Heart left ventricle (tissue), 16 donors: ENCODE measurements around the gene ERBB4. TPM values are rescaled to one million over a fixed set of nuclear protein-coding genes. Genes with fewer than 3 reads are reported as not detected.
A peak's percentile ranks its signal among the peaks of the same experiment; 100 is the strongest.

Experiments
- ATAC-seq, 4 donors: fragments of 200-7000 bp; cut with Tn5 transposase; one replicate each; pipeline ENCODE4 v1.9.1; 2020 to 2022; ENCODE audit warnings: moderate library complexity in 4 of 4, mild to moderate bottlenecking in 3 of 4, moderate number of reproducible peaks in 1 of 4
- DNase-seq, 5 donors: peaks; one replicate each; pipeline ENCODE4 v3.0.0-alpha.2; 2020
- H3K27ac ChIP-seq, 12 donors: fragments of 200-600 bp; sonication (generic) in 4 of 12; one replicate each; pipeline versions ENCODE4 v1.5.0 to v1.8.0; 2016 to 2022; ENCODE audit warnings: mild to moderate bottlenecking in 2 of 12
- H3K27me3 ChIP-seq, 9 donors: fragments of 200-600 bp; sonication (generic) in 2 of 9; one replicate each; pipeline versions ENCODE4 v1.5.1 to v1.8.0; 2016 to 2022; ENCODE audit warnings: mild to moderate bottlenecking in 3 of 9
- H3K36me3 ChIP-seq, 9 donors: fragments of 200-600 bp; sonication (generic) in 2 of 9; one replicate each; pipeline versions ENCODE4 v1.5.0 to v1.8.0; 2018 to 2022; ENCODE audit warnings: mild to moderate bottlenecking in 2 of 9
- H3K4me1 ChIP-seq, 12 donors: fragments of 200-600 bp; sonication (generic) in 4 of 12; one replicate each; pipeline versions ENCODE4 v1.5.0 to v1.8.0; 2016 to 2022; ENCODE audit warnings: mild to moderate bottlenecking in 3 of 12
- H3K4me3 ChIP-seq, 12 donors: fragments of 200-600 bp; sonication (generic) in 4 of 12; one replicate each; pipeline versions ENCODE4 v1.5.0 to v1.8.0; 2017 to 2022; ENCODE audit warnings: mild to moderate bottlenecking in 9 of 12, moderate library complexity in 4 of 12
- H3K9me3 ChIP-seq, 12 donors: fragments of 200-600 bp; sonication (generic) in 4 of 12; one replicate each; pipeline versions ENCODE4 v1.5.0 to v1.8.0; 2016 to 2022; ENCODE audit warnings: mild to moderate bottlenecking in 1 of 12
- CTCF ChIP-seq, 12 donors: fragments of 200-600 bp; sonication (generic) in 4 of 12; IDR thresholded peaks; one replicate each; pipeline versions ENCODE4 v1.5.0 to v1.8.0; 2018 to 2022; ENCODE audit warnings: antibody characterized with exemption in 12 of 12, mild to moderate bottlenecking in 5 of 12
- POLR2A ChIP-seq, 2 donors: fragments of 450-650 bp; IDR thresholded peaks; one replicate each; pipeline ENCODE4 v1.6.1; 2017; ENCODE audit warnings: antibody characterized with exemption in 2 of 2, mild to moderate bottlenecking in 2 of 2, moderate library complexity in 2 of 2
- WGBS, 4 donors: extraction: QIAGEN DNeasy Blood & Tissue Kit in 2 of 4; methylation state at CpG; one replicate each; pipeline versions ENCODE4 v1.1.5 to v1.1.7; 2013 to 2018; 5-methylcytosine and 5-hydroxymethylcytosine counted together
- intact Hi-C, 10 donors: fragments of 100-400 bp; cut with DNase I; formaldehyde crosslinking; loops; one replicate each; pipeline versions ENCODE4 v1.11.1 to v1.14.2; 2022
- polyA plus RNA-seq, 2 donors: library from polyadenylated mRNA; stranded (reverse); fragments of 200-250 nt; gene quantifications; one replicate each; pipeline ENCODE4 v1.2.3, GENCODE V29; 2013
- total RNA-seq, 9 donors: library from RNA; depleted of rRNA in 2 of 9; stranded (reverse); fragments of >200 nt in 2 of 9; fragmentation: NEBNext Ultra II Directional in 3 of 9; extraction: Animal tissue kit (Norgen Biotek cat#: 25700) in 3 of 9; gene quantifications; one replicate each; pipeline versions ENCODE4 v1.1.0 to v1.2.4, GENCODE V29; 2016 to 2023
- donor health status: ischemic (EF 13 %, LVEDD 7.1; RV severe dilation, severe dysfunction).
- donor health status: healthy with polysubstance abuse.
- donor health status: DM: no; HTN: yes; CAD: no.
- donor health status: DM: no; HTN: no; CAD: no.
- donor health status: ischemic (EF 25% LVEDD 6.9; RV normal size, moderate dysfunction).
- donor health status: ischemic (EF 25% LVEDD 5.7; RV mildly dilated, moderate dysfunction).
- donor health status: healthy.
- donor health status: DM: yes; HTN: yes; CAD: no.
- donor health status: ischemic (EF 35%, LVEDD 5.7; RV mildly dilated, moderate dysfunction).
- donor health status: nonischemic (EF 11% LVEDD 7.7; RV severe dilation, severe dysfunction).
- donor health status: DM: yes; HTN: yes; CAD: no.
- donor health status: PGD.
- donor health status: ischemic (EF 29% LVEDD 5.4; RV normal size, mild dysfunction).
- donor health status: nonischemic (EF 23%, LVEDD 6.1; RV moderate dilation, normal function).

ERBB4 gene
- total and polyA plus RNA-seq, 11 donors = 1.3 to 29.5 (median 11.7) TPM

DNA sequence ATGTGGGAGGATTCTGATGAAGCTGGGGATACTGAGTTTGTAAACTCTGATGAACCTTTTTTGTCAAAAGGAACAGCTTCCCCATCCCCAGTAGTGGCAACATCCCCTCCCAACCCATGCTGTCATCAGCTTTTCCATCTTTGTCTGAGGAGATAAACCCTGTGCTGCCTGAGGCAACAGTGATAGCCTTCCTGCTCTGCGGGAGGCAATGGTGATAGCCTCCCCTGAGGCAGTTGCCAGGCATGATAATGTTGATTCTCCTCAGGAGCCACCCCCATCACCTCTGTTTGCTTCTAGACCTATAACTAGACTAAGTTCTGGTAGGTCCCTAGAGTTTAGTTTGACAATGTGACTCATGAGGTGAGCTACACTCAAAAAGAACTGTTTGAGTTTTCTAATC lies 97.5 kb downstream of the ERBB4 start:
- DNase-seq = no peak
- WGBS, 4 donors = 20 to 64% (median 50%) methylated on average over 1 of the region's 1 CpG
- Histone ChIP-seq H3K4me1 (no peaks in the 10 kb centered on the region), H3K9me3 (peaks cover 0 to 19% (median 3%) of the 10 kb centered on the region in 12 donors), H3K27me3 (no peaks in the 10 kb centered on the region), H3K36me3 (no peaks in the 10 kb centered on the region), H3K27ac (no peak overlapping the region), H3K4me3 (no peak overlapping the region)
- intact Hi-C loops = no loop called here
- ATAC-seq = no peak
- TF ChIP-seq CTCF (IDR thresholded peaks at IDR 0.05) (no peak), POLR2A (IDR thresholded peaks at IDR 0.05) (no peak)

DNA sequence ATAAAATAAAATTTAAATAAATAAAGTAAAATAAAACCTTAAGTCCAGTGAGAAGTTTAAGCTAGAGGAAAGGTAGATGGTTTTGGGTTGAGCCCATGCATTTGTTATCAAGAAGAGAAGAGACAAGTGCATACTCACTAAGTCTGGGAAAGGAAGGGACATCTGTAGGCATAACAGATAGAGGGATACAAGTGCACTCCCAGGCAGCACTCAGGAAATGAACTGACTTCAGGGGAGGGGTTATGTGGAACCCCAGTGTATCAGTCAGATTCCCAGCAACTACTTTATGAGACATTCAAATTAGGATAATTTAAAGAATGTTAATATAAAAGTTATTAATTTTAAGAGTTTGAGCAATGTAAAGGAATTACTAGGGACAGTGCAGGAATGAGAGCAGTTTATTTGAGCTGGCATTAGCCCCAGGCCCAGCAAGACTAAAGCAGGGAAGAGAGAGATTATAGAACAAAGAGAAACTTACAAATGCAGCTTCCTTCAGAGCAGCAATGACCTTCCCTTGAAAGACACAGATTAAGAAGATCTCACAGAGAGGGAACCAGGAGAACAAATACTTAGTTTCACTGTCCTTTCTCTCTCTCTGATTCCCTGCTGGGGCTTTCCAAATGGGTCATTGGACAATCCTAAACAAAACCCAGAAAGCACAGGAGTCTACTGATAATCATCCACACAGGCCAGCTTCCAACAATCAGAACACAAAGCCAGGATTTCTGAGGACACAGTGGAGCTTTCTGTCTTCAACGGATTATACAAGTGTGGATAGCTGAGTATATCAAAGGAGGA lies 109.7 kb downstream of the ERBB4 start:
- 11 to 15% (median 13%) methylated on average over 1 of the region's 1 CpG for WGBS, 4 donors
- ATAC-seq = peak in 1 of 4 donors; percentile 47
- no peaks in the 10 kb centered on the region for H3K36me3 ChIP-seq
- TF ChIP-seq CTCF (IDR thresholded peaks at IDR 0.05) (no peak), POLR2A (IDR thresholded peaks at IDR 0.05) (no peak)
- H3K9me3 ChIP-seq = no peaks in the 10 kb centered on the region
- no peak for DNase-seq
- H3K27ac ChIP-seq = no peak overlapping the region
- H3K4me1 ChIP-seq = peaks cover 0 to 8% (median 0%) of the 10 kb centered on the region in 12 donors
- no peak overlapping the region for H3K4me3 ChIP-seq
- no peaks in the 10 kb centered on the region for H3K27me3 ChIP-seq
- intact Hi-C loops = no loop called here

GRCh38 chr2:212427638-212428037 lies 111.0 kb downstream of the ERBB4 start:
- DNase-seq (no peak), ATAC-seq (no peak)
- TF ChIP-seq CTCF (IDR thresholded peaks at IDR 0.05) = no peak
- no peak for TF ChIP-seq POLR2A (IDR thresholded peaks at IDR 0.05)
- no peaks in the 10 kb centered on the region for H3K27me3 ChIP-seq
- peaks cover 0 to 8% (median 0%) of the 10 kb centered on the region in 12 donors for H3K4me1 ChIP-seq
- H3K36me3 ChIP-seq = no peaks in the 10 kb centered on the region
- no peaks in the 10 kb centered on the region for H3K9me3 ChIP-seq
- H3K4me3 ChIP-seq = no peak overlapping the region
- intact Hi-C loops = no loop called here
- WGBS, 4 donors = 58 to 71% (median 65%) methylated on average over 2 of the region's 2 CpGs
- no peak overlapping the region for H3K27ac ChIP-seq

DNA sequence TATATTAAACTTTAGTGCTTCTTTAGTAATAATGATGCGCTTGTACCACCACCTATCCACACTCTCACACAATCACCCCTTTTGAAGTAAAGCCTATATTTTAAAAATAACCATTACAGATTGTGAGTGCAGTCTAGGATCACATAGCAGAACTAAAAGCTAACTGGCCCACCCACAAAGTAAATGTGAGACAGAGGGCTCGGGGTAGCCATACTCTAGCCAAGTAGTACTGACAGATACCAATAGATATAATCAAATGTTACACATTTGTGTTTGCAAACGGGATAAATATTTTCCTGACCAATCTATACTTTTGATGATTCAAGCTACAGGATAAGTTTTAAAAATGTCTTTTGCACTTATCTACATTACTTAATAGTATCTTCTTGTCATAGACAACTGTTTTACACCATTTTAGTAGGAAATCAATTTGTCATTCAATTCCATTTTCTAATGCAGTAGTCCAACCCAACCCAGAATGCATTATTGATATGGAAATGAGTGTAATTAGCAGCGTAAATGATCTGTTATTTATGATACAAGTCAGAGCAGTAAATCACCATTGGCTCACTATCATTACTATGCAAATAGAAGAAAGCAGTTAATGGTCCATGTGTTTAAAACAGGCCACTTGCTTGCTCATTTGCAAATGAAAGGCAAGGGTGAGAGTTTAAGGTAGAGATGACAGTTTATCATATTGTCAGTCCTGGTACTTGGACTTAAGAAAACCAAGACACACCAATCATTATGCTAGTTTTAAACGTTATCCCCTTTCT lies 111.8 kb downstream of the ERBB4 start:
- peaks cover 0 to 8% (median 0%) of the 10 kb centered on the region in 12 donors for H3K4me1 ChIP-seq
- H3K27me3 ChIP-seq = no peaks in the 10 kb centered on the region
- H3K36me3 ChIP-seq = no peaks in the 10 kb centered on the region
- H3K9me3 ChIP-seq = no peaks in the 10 kb centered on the region
- no peak overlapping the region for H3K27ac ChIP-seq
- no peak for TF ChIP-seq CTCF (IDR thresholded peaks at IDR 0.05)
- intact Hi-C loops = no loop called here
- DNase-seq (no peak), ATAC-seq (no peak)
- WGBS, 4 donors = 69 to 75% (median 71%) methylated on average over 5 of the region's 5 CpGs
- H3K4me3 ChIP-seq = no peak overlapping the region
